PFSK-1 (cell line): Measurements from ENCODE around the gene SAMD9.

ENCODE experiments used
- FOXP2 ChIP-seq: optimal IDR thresholded peaks from 2 replicates; pipeline ENCODE3; 2011; ENCODE audit warnings: borderline replicate concordance, control low read depth, inconsistent platforms; ENCODE audit not compliant: insufficient read depth; ENCODE audit errors: extremely low read length, extremely low read depth
- POLR2AphosphoS5 ChIP-seq: IDR thresholded peaks from 2 replicates; pipeline ENCODE4 v1.6.1; 2012; ENCODE audit warnings: low read depth, mild to moderate bottlenecking, control low read depth, low read length, moderate library complexity
- SIN3A ChIP-seq: IDR thresholded peaks from 2 replicates; pipeline ENCODE4 v1.6.1; 2012; ENCODE audit warnings: mild to moderate bottlenecking, low read length, moderate library complexity, borderline replicate concordance; ENCODE audit not compliant: insufficient read depth
- TAF1 ChIP-seq: IDR thresholded peaks from 2 replicates; pipeline ENCODE4 v1.6.1; 2012; ENCODE audit warnings: low read length, control low read depth, borderline replicate concordance; ENCODE audit not compliant: insufficient read depth
- TF ChIP-seq, protein P1 (sequence below), 2 experiments: IDR thresholded peaks; 2 replicates each; pipeline versions ENCODE4 v1.6.1 to v1.8.0; 2011 to 2012; ENCODE audit warnings: low read depth in 2 of 2, low read length in 2 of 2, control low read depth in 1 of 2, inconsistent platforms in 1 of 2, mild to moderate bottlenecking in 1 of 2, moderate library complexity in 1 of 2; ENCODE audit not compliant: insufficient read depth in 1 of 2

DNA sequence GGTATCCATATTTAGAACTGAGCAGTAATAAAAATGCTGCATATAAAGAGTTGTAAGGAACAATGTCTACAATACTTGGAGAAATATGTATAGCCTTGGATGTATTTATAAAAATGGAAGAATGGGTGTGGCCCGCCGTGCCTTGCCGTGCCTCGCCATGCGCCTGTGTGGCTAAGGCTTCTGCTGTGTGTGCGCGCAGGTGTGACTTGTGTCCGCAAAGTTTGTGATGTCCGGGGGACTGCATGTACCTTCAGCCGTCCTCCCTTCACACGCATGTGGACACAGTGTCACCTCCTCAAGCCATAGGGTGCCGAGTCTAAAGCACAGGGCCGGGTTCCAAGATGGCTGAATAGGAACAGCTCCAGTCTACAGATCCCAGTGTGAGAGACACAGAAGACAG lies 9.8 kb downstream of the SAMD9 start:
- TF ChIP-seq SIN3A (no peak), POLR2AphosphoS5 (no peak), TAF1 (no peak), FOXP2 (no peak)
- TF ChIP-seq, protein P1, sequence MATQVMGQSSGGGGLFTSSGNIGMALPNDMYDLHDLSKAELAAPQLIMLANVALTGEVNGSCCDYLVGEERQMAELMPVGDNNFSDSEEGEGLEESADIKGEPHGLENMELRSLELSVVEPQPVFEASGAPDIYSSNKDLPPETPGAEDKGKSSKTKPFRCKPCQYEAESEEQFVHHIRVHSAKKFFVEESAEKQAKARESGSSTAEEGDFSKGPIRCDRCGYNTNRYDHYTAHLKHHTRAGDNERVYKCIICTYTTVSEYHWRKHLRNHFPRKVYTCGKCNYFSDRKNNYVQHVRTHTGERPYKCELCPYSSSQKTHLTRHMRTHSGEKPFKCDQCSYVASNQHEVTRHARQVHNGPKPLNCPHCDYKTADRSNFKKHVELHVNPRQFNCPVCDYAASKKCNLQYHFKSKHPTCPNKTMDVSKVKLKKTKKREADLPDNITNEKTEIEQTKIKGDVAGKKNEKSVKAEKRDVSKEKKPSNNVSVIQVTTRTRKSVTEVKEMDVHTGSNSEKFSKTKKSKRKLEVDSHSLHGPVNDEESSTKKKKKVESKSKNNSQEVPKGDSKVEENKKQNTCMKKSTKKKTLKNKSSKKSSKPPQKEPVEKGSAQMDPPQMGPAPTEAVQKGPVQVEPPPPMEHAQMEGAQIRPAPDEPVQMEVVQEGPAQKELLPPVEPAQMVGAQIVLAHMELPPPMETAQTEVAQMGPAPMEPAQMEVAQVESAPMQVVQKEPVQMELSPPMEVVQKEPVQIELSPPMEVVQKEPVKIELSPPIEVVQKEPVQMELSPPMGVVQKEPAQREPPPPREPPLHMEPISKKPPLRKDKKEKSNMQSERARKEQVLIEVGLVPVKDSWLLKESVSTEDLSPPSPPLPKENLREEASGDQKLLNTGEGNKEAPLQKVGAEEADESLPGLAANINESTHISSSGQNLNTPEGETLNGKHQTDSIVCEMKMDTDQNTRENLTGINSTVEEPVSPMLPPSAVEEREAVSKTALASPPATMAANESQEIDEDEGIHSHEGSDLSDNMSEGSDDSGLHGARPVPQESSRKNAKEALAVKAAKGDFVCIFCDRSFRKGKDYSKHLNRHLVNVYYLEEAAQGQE (IDR thresholded peaks at IDR 0.05; ENCODE audit: insufficient read depth in 1 of 2, low read depth in 2 of 2, low read length in 2 of 2): no peak
